Body of pancreas (tissue), 4 donors: ENCODE data around the gene SERPINB6.

Experiments used
- POLR2A ChIP-seq, 3 donors: fragments of 450-650 bp; IDR thresholded peaks; one replicate each; pipeline ENCODE4 v1.6.1; 2016; ENCODE audit warnings: antibody characterized with exemption in 3 of 3, mild to moderate bottlenecking in 2 of 3
- TF ChIP-seq, protein P1 (sequence below), 7 experiments: fragments of 450-650 bp in 4 of 7; fragments of 200-600 bp in 3 of 7; sonication (generic) in 3 of 7; IDR thresholded peaks; one replicate each; pipeline ENCODE4 v1.5.1; 2016 to 2019; ENCODE audit warnings: antibody characterized with exemption in 7 of 7

DNA sequence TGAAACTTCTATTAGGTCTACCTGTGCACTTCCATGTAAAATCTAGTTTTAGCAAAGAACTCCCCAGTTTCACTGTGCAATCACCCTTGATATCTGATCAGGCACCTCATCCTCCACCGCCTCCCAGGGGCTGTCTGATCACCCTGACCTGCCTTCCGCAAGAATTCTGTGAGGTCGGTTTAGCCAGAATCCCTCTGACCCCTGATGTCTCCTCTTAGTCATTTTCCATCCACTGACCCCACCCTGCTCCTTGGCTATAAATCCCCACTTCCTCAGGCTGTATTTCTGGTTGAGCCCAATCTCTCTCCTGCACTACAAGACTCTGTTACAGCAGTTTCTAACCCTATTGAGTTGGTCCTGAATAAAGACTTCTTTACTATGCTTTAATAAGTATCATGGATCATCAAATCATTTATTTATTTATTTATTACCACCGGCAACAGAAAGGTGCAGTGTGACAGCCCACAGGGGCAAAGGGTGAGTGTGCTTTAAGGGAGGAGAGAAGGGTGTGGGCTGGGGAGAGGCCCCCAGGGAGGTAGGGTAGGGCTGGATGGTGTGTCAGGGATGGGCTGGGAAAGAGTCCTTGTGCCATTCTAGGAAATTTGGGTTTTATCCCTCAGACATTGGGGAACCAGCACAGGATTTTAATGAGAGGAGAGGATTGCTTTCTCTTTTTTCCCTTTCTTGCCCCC is 11.2 kb upstream of the SERPINB6 start:
- TF ChIP-seq, protein P1, sequence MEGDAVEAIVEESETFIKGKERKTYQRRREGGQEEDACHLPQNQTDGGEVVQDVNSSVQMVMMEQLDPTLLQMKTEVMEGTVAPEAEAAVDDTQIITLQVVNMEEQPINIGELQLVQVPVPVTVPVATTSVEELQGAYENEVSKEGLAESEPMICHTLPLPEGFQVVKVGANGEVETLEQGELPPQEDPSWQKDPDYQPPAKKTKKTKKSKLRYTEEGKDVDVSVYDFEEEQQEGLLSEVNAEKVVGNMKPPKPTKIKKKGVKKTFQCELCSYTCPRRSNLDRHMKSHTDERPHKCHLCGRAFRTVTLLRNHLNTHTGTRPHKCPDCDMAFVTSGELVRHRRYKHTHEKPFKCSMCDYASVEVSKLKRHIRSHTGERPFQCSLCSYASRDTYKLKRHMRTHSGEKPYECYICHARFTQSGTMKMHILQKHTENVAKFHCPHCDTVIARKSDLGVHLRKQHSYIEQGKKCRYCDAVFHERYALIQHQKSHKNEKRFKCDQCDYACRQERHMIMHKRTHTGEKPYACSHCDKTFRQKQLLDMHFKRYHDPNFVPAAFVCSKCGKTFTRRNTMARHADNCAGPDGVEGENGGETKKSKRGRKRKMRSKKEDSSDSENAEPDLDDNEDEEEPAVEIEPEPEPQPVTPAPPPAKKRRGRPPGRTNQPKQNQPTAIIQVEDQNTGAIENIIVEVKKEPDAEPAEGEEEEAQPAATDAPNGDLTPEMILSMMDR (IDR thresholded peaks at IDR 0.05) = no peak
- TF ChIP-seq POLR2A (IDR thresholded peaks at IDR 0.05) = no peak
